Activated CD8-positive, alpha-beta memory T cell treated with anti-CD3 and anti-CD28 coated beads for 36 hours (primary cell): ENCODE results near the gene RIPOR3. TPM values are rescaled to one million over a fixed set of nuclear protein-coding genes. Genes with fewer than 3 reads are reported as not detected.

Experiments
- CTCF ChIA-PET: fragments of 350-600 bp; sonication (Branson Sonifier 250); formaldehyde crosslinking; loops from one replicate; lab custom pipeline; 2021; ENCODE audit warnings: antibody characterized with exemption; lab: Charles Lee
- POLR2A ChIA-PET: fragments of 350-600 bp; sonication (Branson Sonifier 250); formaldehyde crosslinking; loops from one replicate; lab custom pipeline; 2021; ENCODE audit warnings: antibody characterized with exemption; lab: Charles Lee
- total RNA-seq, 2 experiments: library from RNA; stranded (reverse); gene quantifications; one replicate each; pipeline ENCODE4 v1.2.3, GENCODE V29; 2021

The RIPOR3 gene
- total RNA-seq, 2 experiments from 2014 or later, result not detected

- ChIA-PET CTCF (interaction anchor here (1.5 kb wide), 1 partner anchor 13 kb away, joined by 4 read pairs; no protein-coding TSS in a partner anchor), POLR2A (interaction anchor here (0.7 kb wide), 1 partner anchor 12 kb away, joined by 7 read pairs; no protein-coding TSS in a partner anchor)
Measured at GRCh38 chr20:50563133-50563944, 128.0 kb downstream of the RIPOR3 start.

DNA sequence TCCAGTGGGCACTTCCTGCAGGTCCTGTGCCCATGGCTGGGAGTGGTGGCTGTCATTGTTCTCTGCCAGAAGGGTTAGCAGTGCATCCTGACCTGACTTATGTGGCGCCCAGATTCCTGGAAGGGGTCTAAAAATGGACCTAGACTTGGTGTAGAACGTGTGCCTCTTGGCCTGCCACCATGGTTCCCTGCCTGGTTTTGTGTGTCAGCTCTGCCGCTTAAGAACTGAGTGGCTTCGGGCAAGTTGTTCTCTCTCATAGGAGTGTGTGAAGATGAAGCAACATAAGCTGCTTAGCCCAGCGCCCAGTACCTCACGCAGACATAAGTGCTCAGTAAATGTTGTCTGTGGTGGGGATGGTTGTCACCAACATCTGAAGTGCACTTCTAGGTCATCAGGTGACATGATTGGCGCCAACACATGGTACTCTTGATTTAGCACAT is 129.1 kb downstream of the RIPOR3 start:
- ChIA-PET POLR2A (interaction anchor here (0.5 to 1.7 kb wide), 10 partner anchors 8 to 612 kb away, joined by 3 to 10 read pairs (median 6); partner anchors contain the start of gene PTPN1), CTCF (interaction anchor here (0.8 to 2.4 kb wide), 9 partner anchors 8 to 176 kb away, joined by 3 to 10 read pairs (median 4); partner anchors contain the start of gene PTPN1)

DNA sequence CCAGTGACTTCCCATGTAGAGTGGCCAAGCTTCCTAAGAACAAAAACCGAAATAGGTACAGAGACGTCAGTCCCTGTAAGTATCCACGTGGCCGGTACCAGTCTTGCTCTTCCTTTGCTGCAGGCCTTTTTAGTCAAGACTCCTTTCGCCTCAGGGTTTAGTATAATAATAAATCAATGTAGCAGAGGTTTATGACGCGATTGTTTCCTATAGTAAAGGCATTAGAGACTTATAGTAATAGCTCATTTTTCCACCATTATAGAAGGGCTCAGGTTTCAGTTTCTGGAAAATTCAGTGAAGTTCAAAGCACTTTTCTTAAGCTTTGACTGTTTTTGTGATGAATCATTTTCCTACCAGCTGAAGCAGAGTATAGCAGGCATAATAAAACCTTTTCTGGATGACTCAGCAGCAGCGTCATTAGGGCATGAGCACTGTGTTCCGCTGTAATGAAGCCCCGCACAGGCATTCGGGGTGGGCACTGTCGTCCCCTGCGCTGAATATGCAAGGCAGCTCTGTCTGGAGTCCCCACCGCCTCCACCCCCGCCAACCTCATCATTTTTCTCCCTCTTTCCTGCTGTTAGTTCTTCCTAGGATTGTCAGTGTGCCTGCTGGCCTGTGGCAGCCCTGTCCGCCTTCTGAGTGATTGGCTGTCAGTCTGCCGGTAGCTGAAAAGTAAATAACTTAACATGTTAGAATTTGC is 129.8 kb downstream of the RIPOR3 start:
- ChIA-PET CTCF (interaction anchor here (0.8 to 2.4 kb wide), 11 partner anchors 9 to 177 kb away, joined by 3 to 10 read pairs (median 4); partner anchors contain the start of gene PTPN1), POLR2A (interaction anchor here (0.5 to 1.7 kb wide), 12 partner anchors 9 to 611 kb away, joined by 3 to 10 read pairs (median 5); partner anchors contain the start of gene PTPN1)

DNA sequence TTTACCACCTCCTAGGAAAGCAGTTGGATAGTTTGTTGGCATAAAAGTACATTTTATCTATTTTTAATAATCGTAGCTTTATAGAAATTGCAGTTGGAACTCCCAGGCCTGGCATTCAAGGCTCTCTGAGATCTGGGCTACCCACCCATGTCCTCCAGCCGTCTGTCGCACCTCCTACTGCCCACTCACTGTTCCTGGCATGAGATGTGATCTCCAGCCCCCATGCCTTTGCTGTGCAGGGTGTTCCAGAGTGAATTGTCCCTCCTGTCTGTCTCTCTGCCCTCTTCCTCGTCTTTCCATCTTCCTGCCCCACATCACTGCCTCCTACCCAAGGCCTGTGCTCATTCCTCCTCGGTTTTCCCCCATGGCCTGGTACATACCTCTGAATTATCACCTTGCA is 130.5 kb downstream of the RIPOR3 start:
- ChIA-PET CTCF (interaction anchor here (0.9 to 2.4 kb wide), 9 partner anchors 9 to 73 kb away, joined by 3 to 10 read pairs (median 4); partner anchors contain the start of gene PTPN1), POLR2A (interaction anchor here (1.0 to 1.7 kb wide), 10 partner anchors 9 to 77 kb away, joined by 3 to 10 read pairs (median 6); partner anchors contain the start of gene PTPN1)

GRCh38 chr20:50559856-50560638 is 131.3 kb downstream of the RIPOR3 start:
- POLR2A ChIA-PET, result no interaction called here
- CTCF ChIA-PET, result interaction anchor here (0.7 kb wide), 2 partner anchors 10 to 35 kb away, joined by 3 read pairs; no protein-coding TSS in a partner anchor

- POLR2A ChIA-PET, result no interaction called here
Measured at GRCh38 chr20:50559149-50559548, 132.2 kb downstream of the RIPOR3 start.

GRCh38 chr20:50558483-50558925 is 132.8 kb downstream of the RIPOR3 start:
- CTCF ChIA-PET, result no interaction called here
- POLR2A ChIA-PET, result interaction anchor here (0.7 kb wide), 1 partner anchor 58 kb away, joined by 3 read pairs; no protein-coding TSS in a partner anchor

More at GRCh38 chr20:50559149-50559548, 132.2 kb downstream of the RIPOR3 start:
- CTCF ChIA-PET, result interaction anchor here (0.7 kb wide), 2 partner anchors 10 to 34 kb away, joined by 3 read pairs; no protein-coding TSS in a partner anchor

GRCh38 chr20:50557549-50558134 is 133.7 kb downstream of the RIPOR3 start:
- POLR2A ChIA-PET, result interaction anchor here (0.7 kb wide), 1 partner anchor 57 kb away, joined by 3 read pairs; no protein-coding TSS in a partner anchor
- CTCF ChIA-PET, result interaction anchor here (1.1 kb wide), 1 partner anchor 11 kb away, joined by 4 read pairs; no protein-coding TSS in a partner anchor

DNA sequence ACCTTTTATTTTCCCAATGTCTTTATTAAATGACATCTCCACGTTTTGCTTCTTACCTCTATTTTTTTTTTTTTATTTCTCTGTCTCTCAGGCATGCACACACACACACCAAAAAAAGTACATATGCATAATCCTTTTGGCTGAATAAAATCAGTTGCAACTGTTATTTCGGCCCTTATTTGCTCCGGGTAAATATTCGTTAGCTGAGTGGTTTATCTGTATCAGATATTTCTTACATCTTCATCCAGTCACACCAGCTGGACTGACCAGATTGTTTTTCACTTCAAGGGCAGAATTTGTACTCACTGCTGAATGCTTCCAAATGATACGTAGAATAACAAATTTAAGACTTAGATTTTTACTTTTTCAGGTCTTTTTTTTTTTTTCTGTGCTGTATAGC is 135.7 kb downstream of the RIPOR3 start:
- POLR2A ChIA-PET, result interaction anchor here (0.6 kb wide), 1 partner anchor 34 kb away, joined by 3 read pairs; no protein-coding TSS in a partner anchor
- CTCF ChIA-PET, result no interaction called here

- CTCF ChIA-PET, result no interaction called here
- POLR2A ChIA-PET, result interaction anchor here (0.6 kb wide), 1 partner anchor 33 kb away, joined by 3 read pairs; no protein-coding TSS in a partner anchor
Measured at GRCh38 chr20:50554694-50555579, 136.4 kb downstream of the RIPOR3 start.

DNA sequence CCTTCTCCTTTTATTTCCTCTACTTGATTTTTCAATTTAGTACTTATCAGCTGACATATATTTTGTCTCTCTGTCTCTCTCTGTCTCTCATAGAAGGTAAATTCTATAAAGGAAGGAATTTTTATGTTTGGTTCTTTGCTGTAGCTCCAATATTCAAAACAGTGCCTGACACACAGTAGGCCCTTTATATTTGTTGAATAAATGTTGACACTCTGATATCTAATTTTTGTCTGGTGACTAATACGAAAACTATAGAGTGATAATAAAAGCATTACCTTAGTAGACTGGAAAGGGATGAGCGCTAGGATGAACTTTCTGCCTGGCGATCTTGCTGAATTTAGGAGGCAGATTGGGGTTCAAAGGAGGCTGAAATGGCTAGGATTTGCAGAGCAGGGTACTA is 138.4 kb downstream of the RIPOR3 start:
- ChIA-PET CTCF (no interaction called here), POLR2A (no interaction called here)

DNA sequence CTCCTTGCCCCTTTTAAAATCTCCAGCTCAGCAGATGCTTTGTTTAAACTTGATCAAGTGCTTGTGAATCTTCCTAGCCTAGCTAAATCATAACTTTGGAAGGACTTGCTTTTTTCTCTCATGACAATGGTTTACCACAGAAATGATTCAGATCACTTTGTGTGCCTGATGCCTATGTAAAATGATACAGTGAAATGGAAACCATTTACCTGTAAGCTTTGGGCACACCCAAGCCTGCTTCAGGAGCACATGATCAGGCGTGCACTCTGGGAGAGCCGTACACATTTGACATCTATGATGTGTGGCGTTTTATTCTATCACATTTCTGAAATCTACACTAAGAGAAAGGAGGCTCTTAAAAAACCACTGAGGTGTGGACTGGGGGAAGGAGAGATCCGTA is 140.1 kb downstream of the RIPOR3 start:
- CTCF ChIA-PET, result interaction anchor here (0.6 to 1.2 kb wide), 3 partner anchors 19 to 40 kb away, joined by 4 read pairs; no protein-coding TSS in a partner anchor
- POLR2A ChIA-PET, result interaction anchor here (0.5 to 1.1 kb wide), 3 partner anchors 11 to 76 kb away, joined by 4 to 7 read pairs (median 6); no protein-coding TSS in a partner anchor

- POLR2A ChIA-PET, result interaction anchor here (0.6 to 1.1 kb wide), 2 partner anchors 20 to 76 kb away, joined by 4 to 6 read pairs; no protein-coding TSS in a partner anchor
Measured at GRCh38 chr20:50550531-50550930, 140.8 kb downstream of the RIPOR3 start.

GRCh38 chr20:50548396-50548795 is 142.9 kb downstream of the RIPOR3 start:
- POLR2A ChIA-PET, result interaction anchor here (0.7 to 0.8 kb wide), 2 partner anchors 13 kb away, joined by 3 read pairs; no protein-coding TSS in a partner anchor
- CTCF ChIA-PET, result interaction anchor here (1.6 to 2.3 kb wide), 2 partner anchors 13 to 61 kb away, joined by 5 to 8 read pairs; no protein-coding TSS in a partner anchor

More at GRCh38 chr20:50550531-50550930, 140.8 kb downstream of the RIPOR3 start:
- CTCF ChIA-PET, result interaction anchor here (1.1 to 1.3 kb wide), 4 partner anchors 11 to 39 kb away, joined by 3 to 4 read pairs (median 4); no protein-coding TSS in a partner anchor

DNA sequence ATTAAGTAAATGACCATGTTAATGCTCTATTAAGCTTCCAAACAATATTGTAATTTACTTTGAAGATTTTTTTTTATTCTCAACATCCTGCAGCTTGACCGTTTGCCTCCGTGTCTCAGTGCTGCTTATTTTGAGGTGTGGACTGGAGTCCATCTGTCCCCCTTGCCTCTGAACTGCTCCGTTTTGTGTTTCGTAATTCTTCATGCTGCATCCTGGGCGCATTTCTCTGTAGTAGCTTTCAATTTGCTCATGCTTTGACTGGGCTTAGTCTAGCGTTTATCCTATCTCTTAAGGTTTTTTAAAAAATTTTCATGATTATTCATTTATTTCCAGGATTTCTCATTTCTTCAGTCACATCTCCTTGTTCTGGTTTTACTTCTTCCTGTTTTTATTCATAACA is 143.4 kb downstream of the RIPOR3 start:
- POLR2A ChIA-PET, result interaction anchor here (0.8 kb wide), 1 partner anchor 14 kb away, joined by 3 read pairs; no protein-coding TSS in a partner anchor
- CTCF ChIA-PET, result interaction anchor here (1.6 to 2.3 kb wide), 2 partner anchors 14 to 60 kb away, joined by 5 to 8 read pairs; no protein-coding TSS in a partner anchor
